ENCODE results near the gene ACSBG1.

ACSBG1 gene

GRCh38 chr15:78203346-78204225 lies 30.8 kb downstream of the ACSBG1 start:
- no peak for DNase-seq (ENCODE audit: low read depth in 2 of 2)

GRCh38 chr15:78201281-78202190 lies 32.8 kb downstream of the ACSBG1 start:
- no peak for DNase-seq (ENCODE audit: low read depth in 2 of 2)

GRCh38 chr15:78200276-78200930 lies 34.0 kb downstream of the ACSBG1 start:
- DNase-seq (ENCODE audit: low read depth in 2 of 2), result no peak

GRCh38 chr15:78197632-78198031 lies 36.7 kb downstream of the ACSBG1 start:
- no peak for DNase-seq (ENCODE audit: low read depth in 2 of 2)

- peak in 1 of 2 donors; percentile 40 for DNase-seq (ENCODE audit: low read depth in 2 of 2)
These were observed 38.6 kb downstream of the ACSBG1 start for GRCh38 chr15:78195735-78196201.

- DNase-seq (ENCODE audit: low read depth in 2 of 2), result no peak
These were observed 39.8 kb downstream of the ACSBG1 start for GRCh38 chr15:78194568-78194925.

GRCh38 chr15:78193731-78194567 lies 40.4 kb downstream of the ACSBG1 start:
- no peak for DNase-seq (ENCODE audit: low read depth in 2 of 2)

- DNase-seq (ENCODE audit: low read depth in 2 of 2), result no peak
These were observed 41.4 kb downstream of the ACSBG1 start for GRCh38 chr15:78192826-78193594.

- no peak for DNase-seq (ENCODE audit: low read depth in 2 of 2)
These were observed 51.5 kb downstream of the ACSBG1 start for GRCh38 chr15:78182821-78183220.

GRCh38 chr15:78182336-78182700 lies 52.0 kb downstream of the ACSBG1 start:
- DNase-seq (ENCODE audit: low read depth in 2 of 2), result no peak

- no peak for DNase-seq (ENCODE audit: low read depth in 2 of 2)
These were observed 54.5 kb downstream of the ACSBG1 start for GRCh38 chr15:78179906-78180305.

- no peak for DNase-seq (ENCODE audit: low read depth in 2 of 2)
These were observed 55.0 kb downstream of the ACSBG1 start for GRCh38 chr15:78179286-78179840.

- no peak for DNase-seq (ENCODE audit: low read depth in 2 of 2)
These were observed 56.3 kb downstream of the ACSBG1 start for GRCh38 chr15:78178064-78178463.

- DNase-seq (ENCODE audit: low read depth in 2 of 2), result peak in 1 of 2 donors; percentile 25
These were observed 56.9 kb downstream of the ACSBG1 start for GRCh38 chr15:78177447-78177873.

GRCh38 chr15:78175330-78175729 lies 59.0 kb downstream of the ACSBG1 start:
- DNase-seq (ENCODE audit: low read depth in 2 of 2), result no peak

GRCh38 chr15:78174401-78174800 lies 60.0 kb downstream of the ACSBG1 start:
- no peak for DNase-seq (ENCODE audit: low read depth in 2 of 2)

- no peak for DNase-seq (ENCODE audit: low read depth in 2 of 2)
These were observed 62.4 kb downstream of the ACSBG1 start for GRCh38 chr15:78171864-78172472.

- no peak for DNase-seq (ENCODE audit: low read depth in 2 of 2)
These were observed 63.3 kb downstream of the ACSBG1 start for GRCh38 chr15:78170848-78171773.

All from stimulated activated CD4-positive, alpha-beta T cell treated with anti-CD3 and anti-CD28 coated beads, Interleukin-15, amount 100 ng/mL, for 48 hours (primary cell).